GM18861 (cell line): ENCODE measurements around the gene TNS1.
A peak's percentile ranks its signal among the peaks of the same experiment; 100 is the strongest.
"Not testable (repeated sequence)": the region's sequence is repeated elsewhere in the genome, so short reads cannot be mapped to it uniquely, and the experiment has no call there.

Experiments
- ATAC-seq: cut with Tn5 transposase; IDR thresholded peaks from one replicate; pipeline ENCODE4 v1.9.1; 2021; ENCODE audit not compliant: unreplicated experiment

TNS1 gene

DNA sequence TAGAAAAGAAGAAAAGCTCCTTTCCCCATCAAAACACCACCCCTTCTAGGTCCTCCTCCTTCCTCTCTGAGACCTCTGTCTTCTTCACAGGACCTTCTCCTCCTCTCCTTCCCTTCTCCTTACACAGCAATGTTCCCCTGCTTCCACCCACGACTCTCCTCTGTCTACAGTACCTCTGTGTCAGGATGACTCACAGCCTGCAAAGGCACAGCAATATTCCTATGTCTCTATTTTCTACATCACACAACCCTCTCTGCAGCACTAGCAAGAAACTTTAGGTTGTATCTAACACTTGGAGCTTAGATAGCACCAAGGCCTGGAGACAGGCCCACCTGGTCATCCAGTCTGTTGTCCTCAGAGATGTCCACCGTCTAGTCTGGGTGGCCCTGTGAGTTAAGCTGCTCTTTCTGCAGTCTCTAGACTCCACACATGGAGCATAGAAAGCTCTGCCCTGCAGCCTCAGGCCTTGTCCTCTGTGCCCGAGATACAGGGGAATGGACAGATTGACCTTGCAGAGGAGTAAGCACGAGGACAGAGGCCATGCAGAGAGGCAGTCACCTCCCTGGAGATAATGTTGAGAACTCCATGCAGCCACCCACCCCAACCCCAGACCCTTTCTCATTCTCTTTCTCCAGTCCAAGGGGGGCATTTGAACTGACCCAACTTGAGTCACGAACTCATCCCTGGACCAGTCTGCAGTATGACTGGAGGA lies 212.0 kb downstream of the TNS1 start:
- ATAC-seq, result no peak

DNA sequence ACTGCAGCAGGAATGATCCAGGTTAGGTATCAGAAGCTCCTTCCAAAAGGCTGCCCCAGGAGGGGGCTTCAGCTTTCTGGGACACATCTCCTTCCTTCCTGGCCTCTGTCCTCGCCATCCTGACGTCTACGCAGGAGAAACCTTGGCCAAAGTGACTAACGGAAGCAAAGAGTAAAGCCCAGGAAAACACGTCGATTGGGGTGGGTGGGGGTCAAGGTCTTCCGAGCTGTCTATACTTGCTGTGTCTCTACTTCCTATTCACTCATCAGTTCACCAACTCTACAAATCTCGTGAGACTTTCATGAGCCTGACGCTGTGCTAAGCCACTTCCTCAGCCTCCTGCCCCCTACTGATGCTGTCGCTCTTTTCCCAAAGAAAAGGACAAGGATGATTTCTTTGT lies 212.6 kb downstream of the TNS1 start:
- no peak for ATAC-seq

DNA sequence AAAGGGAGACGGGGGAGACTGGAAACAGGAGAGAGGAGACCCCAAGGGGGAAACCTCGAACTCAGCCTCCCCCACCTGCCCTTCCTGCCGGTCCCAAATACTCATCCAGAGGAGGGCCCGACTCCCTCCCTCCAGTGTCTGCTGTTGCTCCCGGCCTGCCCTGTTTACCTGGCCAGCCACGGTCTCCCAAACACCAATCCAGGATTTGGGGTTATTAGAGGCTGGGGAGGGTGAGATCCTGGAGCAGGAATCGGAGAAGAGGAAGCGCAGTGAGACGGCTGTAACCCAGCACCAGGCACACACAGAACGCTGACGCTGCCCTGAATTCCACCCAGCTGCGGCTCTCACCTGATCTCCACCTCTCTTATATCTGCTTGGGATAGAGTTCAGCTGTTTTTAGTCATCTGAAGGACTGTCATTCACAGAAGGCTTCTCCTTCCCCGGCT lies 213.0 kb downstream of the TNS1 start:
- ATAC-seq, result no peak

DNA sequence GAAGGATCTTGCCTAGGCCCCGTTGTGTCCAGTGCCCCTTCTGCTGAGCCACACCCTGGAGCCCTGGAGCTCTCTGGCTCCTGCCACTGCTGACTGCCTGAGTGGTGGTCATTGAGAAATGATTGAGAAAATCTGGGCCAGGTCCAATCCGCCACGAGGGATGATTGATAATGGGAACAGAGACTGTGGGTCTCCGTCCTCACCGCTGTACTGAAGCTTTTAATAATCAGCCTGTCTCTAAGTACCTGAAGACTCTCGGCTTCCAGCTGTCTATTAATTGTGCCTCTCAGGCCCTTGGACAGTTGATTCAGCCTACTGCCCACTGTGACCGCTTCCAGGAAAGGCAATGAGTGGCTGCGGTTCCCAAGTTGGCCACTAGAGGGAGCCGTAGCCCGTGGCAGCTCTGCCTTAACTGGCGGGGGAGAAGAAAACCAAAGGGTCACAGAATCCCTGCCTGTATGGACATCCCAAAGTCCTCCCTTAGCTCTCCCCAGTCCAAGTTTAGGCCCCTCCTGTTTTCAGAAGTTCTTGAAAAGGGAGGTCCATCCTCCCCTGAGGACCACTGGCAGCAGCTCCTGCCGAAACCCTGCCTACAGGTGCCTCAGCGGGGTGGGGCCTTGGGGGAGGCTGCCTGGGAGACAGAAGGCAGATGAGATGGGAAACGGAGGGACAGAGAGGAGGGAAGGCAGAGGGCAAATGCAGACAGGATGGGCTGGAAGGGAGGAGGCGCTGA lies 213.6 kb downstream of the TNS1 start:
- ATAC-seq, result no peak

DNA sequence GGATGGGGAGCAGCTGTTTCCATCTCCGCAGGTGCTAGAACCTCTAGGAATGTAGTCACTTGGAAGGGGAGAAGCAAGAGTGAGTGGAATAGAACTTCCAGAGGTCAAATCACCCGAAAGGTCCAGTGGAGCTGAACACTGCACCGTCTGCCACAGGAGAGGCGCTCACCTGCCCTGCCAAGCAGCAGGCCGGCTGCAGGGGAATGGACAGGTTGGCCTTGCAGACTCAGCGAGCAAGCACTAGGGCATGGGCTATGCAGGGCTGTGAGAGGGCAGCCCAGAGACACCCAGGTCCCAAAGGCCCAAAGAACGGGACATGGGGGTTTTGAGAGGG lies 214.2 kb downstream of the TNS1 start:
- ATAC-seq, result no peak

DNA sequence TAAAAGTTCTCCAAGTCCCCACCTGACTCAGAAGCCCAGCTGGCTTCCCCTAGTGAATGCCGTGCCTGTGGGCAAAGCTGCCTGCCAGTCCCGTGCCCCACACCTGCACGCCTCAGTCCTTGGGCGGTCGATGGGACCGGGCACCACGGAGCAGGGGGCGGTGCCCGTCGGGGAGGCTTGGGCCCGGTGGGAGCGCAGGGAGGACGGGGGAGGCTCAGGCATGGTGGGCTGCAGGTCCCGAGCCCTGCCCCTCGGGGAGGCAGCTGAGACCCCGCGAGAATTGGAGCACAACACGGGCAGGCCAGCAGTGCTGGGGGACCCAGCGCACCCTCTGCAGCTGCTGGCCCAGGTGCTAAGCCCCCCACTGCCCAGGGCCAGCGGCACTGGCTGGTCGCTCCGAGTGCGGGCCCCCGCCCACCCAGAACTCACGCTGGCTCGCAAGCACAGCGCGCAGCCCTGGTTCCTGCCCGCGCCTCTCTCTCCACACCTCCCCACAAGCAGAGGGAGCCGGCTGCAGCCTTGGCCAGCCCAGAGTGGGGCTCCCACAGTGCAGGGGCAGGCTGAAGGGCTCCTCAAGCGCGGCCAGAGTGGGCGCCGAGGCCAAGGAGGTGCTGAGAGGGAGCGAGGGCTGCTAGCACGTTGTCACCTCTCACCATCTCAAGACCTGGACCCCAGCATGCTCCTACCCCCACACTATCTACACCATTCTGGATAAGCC lies 215.5 kb downstream of the TNS1 start:
- no peak for ATAC-seq

DNA sequence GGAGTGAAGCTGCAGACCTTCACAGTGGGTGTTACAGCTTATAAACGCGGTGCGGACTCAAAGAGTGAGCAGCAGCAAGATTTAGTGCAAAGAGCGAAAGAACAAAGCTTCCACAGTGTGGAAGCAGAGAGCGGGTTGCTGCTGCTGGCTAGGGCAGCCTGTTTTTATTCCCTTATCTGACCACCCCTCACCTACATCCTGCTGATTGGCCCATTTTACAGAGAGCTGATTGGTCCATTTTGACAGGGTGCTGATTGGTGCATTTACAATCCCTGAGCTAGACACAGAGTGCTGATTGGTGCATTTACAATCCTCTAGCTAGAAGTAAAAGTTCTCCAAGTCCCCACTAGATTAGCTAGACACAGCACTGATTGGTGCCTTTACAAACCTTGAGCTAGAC lies 216.2 kb downstream of the TNS1 start:
- not testable (repeated sequence) for ATAC-seq

DNA sequence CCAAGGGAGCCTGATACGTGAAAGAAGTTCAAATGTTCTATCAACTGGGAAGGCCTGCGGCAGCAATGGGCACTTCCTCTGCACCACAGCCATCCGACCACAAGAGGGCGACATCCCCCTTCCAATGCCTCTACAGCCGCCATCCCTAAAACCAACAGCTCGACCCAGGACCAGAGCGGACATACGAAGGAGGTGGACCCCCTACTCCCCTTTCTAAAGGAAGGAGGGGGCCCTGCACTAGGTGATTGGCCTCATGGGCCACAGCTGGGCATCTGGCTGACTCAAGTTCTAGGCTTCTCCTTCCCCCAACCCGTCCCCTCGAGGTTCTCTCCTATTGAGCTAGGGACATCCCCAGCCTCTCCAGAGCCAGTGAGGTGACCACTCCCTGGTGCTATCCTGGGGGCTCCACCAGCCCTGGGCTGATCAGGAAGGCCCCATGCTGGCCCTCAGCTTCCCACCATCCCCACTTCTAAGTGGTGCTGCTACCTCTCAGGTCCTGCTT lies 217.2 kb downstream of the TNS1 start:
- peak; percentile 54 for ATAC-seq

DNA sequence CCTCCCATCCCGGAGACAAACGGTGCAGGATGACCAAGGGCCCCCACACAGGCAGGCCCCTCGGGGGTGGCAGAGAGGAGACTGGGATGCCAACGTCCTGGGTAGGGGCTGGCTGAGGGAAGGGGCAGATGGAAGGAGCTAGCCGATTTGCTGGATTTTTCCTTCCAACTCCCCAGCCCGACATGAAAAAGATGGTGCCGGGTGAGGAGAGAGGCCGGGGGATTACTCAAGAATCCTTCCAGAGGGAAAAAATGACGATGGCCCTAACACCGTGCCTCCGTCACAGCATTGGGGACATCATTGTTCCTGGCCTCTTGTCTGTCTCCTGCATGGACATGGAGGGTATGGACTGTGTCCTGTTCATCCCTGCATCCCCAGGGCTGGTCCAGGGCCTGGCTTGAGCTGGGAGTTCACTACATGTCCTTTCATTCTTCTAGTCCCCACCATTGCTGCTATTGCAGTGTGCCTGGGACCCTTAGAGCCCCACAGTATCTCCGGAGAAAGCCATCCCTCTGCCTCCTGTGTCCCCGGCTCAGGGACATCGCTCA lies 217.7 kb downstream of the TNS1 start:
- ATAC-seq, result no peak

DNA sequence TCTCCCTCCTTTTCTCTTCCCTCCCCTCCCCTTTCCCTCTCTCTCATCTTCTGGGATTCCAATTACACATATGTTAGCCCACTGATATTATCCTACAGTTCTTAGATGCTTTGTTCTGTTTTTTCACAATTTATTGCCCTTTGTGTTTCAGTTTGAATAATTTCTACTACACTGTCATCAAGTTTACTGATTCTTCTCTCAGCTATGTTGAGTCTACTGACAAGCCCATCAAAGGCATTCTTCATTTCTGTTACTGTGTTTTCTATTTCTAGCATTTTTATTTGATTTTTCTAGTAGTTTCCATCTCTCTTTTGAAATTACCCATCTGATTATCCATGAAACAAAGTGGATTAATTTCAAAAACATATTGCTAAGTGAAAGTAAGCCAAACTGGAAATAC lies 219.6 kb downstream of the TNS1 start:
- no peak for ATAC-seq

DNA sequence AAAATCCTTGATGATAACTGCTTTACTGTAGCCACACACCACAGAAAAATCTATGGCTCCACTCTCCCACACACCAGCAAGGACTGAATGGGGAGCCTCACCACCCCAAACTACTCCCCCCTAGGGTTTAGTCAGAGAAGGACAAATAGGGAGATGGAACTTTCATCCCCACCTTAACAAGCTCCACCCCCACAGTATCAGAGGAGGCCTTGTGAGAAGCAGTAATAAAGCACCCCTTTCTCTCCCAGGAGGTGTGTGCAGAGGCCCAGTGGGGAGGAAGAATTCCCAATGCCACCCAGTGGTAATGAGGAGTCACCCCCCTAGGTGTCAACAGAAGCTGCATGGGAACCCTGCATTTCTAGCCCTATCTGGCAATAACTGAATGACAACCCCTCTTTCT lies 224.9 kb downstream of the TNS1 start:
- ATAC-seq, result no peak

DNA sequence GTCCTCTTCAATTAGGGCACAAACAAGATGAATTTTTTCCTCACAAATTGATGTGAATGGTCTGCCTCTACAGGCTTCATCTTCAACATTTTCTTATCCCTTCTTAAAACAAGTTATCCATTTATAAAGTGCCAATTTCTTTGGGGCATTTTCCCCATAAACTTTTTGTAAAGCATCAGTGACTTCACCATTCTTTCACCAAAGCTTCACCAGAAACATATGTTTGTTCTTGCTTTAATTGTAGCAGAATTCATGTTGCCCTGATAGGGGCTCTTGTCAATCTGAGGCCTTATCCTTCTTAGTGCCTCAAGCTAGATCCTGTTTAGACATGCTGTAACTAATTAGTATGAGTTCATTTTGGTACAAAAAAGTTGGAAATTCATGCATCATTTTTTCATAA lies 226.2 kb downstream of the TNS1 start:
- no peak for ATAC-seq

DNA sequence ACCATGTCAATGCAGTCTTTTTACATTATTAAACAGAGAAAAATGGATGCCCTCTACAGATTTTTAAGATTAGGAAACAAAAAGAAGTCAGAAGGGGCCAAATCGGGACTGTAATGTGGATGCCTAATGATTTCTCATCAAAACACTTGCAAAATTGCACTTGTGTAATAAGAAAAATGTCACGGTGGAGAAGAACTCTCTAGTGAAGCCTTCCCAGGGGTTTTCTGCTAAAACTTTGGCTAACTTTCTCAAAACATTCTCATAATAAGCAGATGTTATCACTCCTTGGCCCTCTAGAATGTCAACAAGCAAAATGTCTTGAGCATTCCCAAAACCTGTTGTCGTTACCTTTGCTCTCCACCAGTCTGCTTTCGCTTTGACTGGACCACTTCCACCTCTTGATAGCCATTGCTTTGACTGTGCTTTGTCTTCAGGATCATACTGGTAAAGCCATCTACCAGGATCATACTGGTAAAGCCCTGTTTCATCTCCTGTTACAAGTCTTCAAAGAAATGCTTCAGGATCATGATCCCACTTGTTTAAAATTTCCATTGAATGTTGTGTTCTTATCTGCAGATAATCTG lies 226.8 kb downstream of the TNS1 start:
- ATAC-seq, result no peak

DNA sequence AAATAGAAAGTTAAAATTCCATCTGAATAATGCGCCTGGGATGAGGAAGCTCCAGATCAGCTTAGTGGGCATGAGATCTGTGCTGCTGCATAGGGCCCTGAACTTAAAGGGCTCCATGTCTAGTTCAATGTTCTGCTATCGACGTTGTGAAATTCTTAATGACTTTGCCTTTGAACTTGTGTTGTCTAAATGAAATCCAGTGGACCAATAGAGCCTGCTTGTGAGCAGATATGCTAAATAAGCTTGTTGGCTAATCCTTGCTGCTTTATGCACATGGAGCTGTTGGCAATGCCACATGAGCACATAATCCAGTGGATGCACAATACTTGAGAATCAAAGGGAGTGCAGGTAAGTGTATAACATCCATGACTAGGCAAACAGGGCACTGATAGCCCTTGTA lies 228.6 kb downstream of the TNS1 start:
- ATAC-seq, result no peak

DNA sequence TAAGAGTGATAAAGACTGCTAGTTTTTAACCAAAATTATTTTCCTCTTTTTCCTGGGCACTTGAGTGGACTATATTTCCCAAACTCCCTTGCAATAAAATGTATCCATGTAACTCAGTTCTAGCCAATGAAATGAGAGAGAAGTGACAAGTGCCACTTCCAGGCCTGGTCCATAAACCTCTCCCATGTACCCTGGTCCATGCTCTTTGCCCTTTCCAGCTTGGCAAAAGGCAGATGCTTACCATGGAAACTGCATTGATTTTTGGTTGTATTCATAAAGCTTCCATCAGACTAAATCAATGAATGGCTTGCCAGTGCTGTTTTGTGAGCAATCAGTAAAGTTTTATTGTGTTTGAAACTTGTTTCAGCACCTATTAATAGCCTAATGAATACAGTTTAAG lies 229.3 kb downstream of the TNS1 start:
- ATAC-seq, result no peak

DNA sequence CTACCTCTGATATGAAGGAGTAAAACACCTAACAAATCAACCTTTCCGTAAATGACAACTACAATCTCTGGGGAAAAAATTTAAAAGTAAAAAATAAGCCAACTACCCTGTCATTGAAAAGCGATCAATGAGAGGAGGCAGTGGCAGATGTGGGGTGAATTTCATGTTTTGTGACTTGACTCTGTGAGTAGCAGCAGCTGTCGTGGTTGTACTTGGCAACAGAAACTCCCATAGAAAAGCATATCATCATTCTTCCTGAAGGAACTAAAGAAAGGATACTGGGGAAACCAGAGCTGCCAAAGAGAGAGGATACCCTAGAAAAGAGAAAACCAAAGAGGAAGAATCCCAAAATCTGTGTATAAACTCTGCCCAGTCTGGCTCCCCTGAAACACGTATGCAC lies 236.4 kb downstream of the TNS1 start:
- ATAC-seq, result no peak

DNA sequence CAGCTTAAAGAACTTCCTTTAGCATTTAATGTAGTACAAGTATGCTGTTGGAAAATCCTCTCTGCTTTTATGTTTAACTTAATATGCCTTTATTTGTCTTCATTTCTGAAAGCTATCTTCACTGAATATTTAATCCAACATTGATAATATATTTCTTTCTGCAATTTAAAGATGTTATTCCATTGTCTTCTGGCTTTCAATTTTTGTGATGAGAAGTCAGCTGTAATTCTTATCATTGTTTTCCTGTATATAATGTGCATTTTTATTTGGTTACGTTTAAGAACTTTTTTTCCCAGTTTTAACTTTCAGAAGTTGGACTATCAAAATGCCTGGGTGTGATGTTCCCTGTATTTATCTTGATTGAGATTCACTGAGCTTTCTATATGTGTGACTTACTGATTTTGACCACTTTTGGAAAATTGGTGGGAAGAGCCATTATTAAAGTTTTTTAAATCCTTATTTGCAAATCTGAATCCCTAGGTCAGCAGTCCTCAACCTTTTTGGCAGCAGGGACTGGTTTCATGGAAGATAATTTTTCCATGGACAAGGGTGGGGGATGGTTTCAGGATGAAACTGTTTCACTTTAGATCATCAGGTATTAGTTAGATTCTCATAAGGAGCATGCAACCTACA lies 241.0 kb downstream of the TNS1 start:
- no peak for ATAC-seq

DNA sequence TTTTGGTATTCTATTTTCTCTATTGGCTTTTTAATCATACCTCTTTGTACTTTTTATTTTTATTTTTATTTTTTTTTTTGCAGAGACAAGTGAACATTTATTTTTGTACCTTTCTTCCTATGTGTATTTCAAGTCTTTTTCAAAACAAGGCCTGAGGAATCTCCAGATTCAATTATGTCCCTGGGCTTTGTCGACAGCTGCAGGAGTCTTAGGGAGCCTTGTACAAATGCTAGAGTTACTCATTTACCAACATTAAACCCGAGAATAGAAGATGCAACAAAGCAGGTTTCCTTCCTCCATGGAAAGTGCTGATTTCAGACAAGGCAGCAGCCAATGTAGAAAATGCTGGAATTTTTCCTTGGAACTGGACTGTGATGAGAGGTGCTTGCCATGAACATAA lies 242.8 kb downstream of the TNS1 start:
- no peak for ATAC-seq

DNA sequence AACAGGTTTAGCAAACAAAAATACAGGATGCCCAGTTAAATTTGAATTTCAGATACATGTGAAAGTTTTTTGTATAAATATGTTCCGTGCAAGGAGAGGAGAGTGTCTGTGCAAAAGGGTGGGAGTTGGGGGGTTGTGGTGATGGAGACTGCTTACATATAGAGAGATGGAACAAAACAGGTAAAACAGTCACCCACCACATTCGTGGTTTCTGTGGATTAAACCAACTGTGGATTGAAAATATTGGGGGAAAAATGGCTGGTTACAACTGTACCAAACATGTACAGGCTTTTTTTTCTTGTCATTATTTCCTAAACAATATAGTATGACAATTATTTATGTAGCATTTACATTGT lies 245.7 kb downstream of the TNS1 start:
- no peak for ATAC-seq

DNA sequence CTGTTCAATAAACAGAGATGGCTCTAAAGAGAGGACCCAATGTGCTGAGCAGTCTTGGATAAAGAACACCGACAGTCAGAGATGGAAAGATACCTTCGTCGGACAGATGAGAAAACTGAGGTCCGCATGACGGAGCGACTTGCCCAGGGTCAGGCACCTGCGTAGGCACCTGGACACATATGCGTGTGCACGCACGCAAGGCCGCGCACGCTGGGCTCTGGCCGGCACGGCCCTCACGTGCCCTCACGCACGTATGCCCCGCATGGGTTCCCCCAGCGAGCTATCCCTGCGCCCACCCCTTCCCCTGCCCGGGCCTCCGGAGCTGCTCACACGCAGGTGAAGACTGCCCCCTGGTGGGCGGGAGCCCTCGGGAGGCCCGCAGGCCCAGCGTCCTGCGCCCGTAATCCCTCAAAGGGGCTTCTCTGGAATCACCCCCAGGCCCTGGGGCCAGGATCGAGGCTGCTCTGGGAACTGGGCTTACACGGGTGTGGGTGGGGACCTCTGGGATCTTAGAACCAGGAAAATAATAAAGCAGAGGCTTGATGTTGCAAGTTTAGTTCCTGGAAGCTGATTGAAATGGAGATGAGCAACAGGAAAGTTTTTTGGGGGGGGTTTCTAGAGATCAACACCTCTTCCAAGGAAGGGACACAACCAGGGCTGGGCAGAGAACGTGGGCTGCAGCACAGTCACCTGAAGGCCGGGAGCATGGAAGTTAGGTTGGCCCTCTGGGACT lies 246.3 kb downstream of the TNS1 start:
- no peak for ATAC-seq
